B cell (primary cell): ENCODE data around the gene TF. TPM values are rescaled to one million over a fixed set of nuclear protein-coding genes. Genes with fewer than 3 reads are reported as not detected.

Experiments used
- ATAC-seq: fragments of 200-7000 bp; cut with Tn5 transposase; one replicate; pipeline ENCODE4 v1.10.0; 2021; ENCODE audit warnings: low read depth, mild to moderate bottlenecking, moderate number of reproducible peaks, moderate library complexity
- CTCF ChIA-PET: fragments of 350-600 bp; sonication (Branson Sonifier 250); formaldehyde crosslinking; loops from one replicate; lab custom pipeline; 2021; ENCODE audit warnings: antibody characterized with exemption, inconsistent platforms; lab: Charles Lee
- POLR2A ChIA-PET: fragments of 350-600 bp; sonication (Branson Sonifier 250); formaldehyde crosslinking; loops from one replicate; lab custom pipeline; 2021; ENCODE audit warnings: antibody characterized with exemption; lab: Charles Lee
- DNase-seq: peaks from one replicate; pipeline ENCODE4 v3.0.0; 2013
- H2AFZ ChIP-seq: 2 replicates; pipeline ENCODE4 v1.6.1; 2012; ENCODE audit warnings: mild to moderate bottlenecking, low read depth, low read length; ENCODE audit not compliant: insufficient read depth, poor library complexity, severe bottlenecking
- H3K27ac ChIP-seq, 2 donors: 1 replicate in 1 of 2; 2 replicates in 1 of 2; pipeline ENCODE4 v1.5.1; 2012 to 2013; ENCODE audit warnings: low read length in 2 of 2, mild to moderate bottlenecking in 2 of 2, moderate library complexity in 1 of 2
- H3K27me3 ChIP-seq, 4 experiments: fragments of 200-600 bp in 1 of 4; sonication (generic) in 1 of 4; replicated peaks in 1 of 4; 1 replicate in 2 of 4; 2 replicates in 2 of 4; pipeline versions ENCODE4 v1.6.1 to v1.7.0; 2013 to 2016; ENCODE audit warnings: low read length in 3 of 4, mild to moderate bottlenecking in 2 of 4, mixed read lengths in 1 of 4, moderate library complexity in 1 of 4; ENCODE audit not compliant: insufficient read depth in 4 of 4, control insufficient read depth in 3 of 4; ENCODE audit errors: control extremely low read depth in 1 of 4
- H3K36me3 ChIP-seq, 2 experiments: replicated peaks in 1 of 2; 1 replicate in 1 of 2; 2 replicates in 1 of 2; pipeline versions ENCODE4 v1.6.1 to v1.7.1; 2013; ENCODE audit warnings: low read length in 1 of 2; ENCODE audit not compliant: insufficient read depth in 2 of 2, control insufficient read depth in 1 of 2; ENCODE audit errors: control extremely low read depth in 1 of 2, extremely low read depth in 1 of 2
- H3K4me1 ChIP-seq, 2 donors: fragments of 200-600 bp in 1 of 2; sonication (generic) in 1 of 2; 1 replicate in 1 of 2; 2 replicates in 1 of 2; pipeline versions ENCODE4 v1.5.1 to v1.6.1; 2013 to 2017; ENCODE audit warnings: low read length in 2 of 2; ENCODE audit not compliant: control insufficient read depth in 2 of 2, insufficient read depth in 2 of 2
- H3K4me2 ChIP-seq: replicated peaks from 2 replicates; pipeline ENCODE3; 2012; ENCODE audit warnings: mild to moderate bottlenecking, low read depth, low read length; ENCODE audit not compliant: poor library complexity, severe bottlenecking
- H3K4me3 ChIP-seq, 5 experiments: fragments of 200-600 bp in 1 of 5; sonication (generic) in 1 of 5; 1 replicate in 3 of 5; 2 replicates in 2 of 5; pipeline versions ENCODE4 v1.5.1 to v1.7.0; 2011 to 2016; ENCODE audit warnings: low read length in 4 of 5, mild to moderate bottlenecking in 4 of 5, low read depth in 2 of 5, control low read depth in 1 of 5, moderate library complexity in 1 of 5; ENCODE audit not compliant: insufficient read depth in 1 of 5; ENCODE audit errors: control extremely low read depth in 1 of 5, extremely low read depth in 1 of 5
- H3K79me2 ChIP-seq: fragments of 200-600 bp; sonication (generic); one replicate; pipeline ENCODE4 v1.6.0; 2016; ENCODE audit warnings: low read length; ENCODE audit not compliant: control insufficient read depth, insufficient read depth
- H3K9ac ChIP-seq: fragments of 200-600 bp; sonication (generic); 2 replicates; pipeline ENCODE4 v1.6.1; 2017; ENCODE audit warnings: mild to moderate bottlenecking, low read length, moderate library complexity
- H3K9me3 ChIP-seq, 3 donors: one replicate each; pipeline versions ENCODE4 v1.6.1 to v1.7.1; 2013; ENCODE audit warnings: low read length in 2 of 3; ENCODE audit not compliant: control insufficient read depth in 2 of 3, insufficient read depth in 1 of 3; ENCODE audit errors: control extremely low read depth in 1 of 3
- H4K20me1 ChIP-seq: 2 replicates; pipeline ENCODE4 v1.6.0; 2012; ENCODE audit warnings: mild to moderate bottlenecking, low read length; ENCODE audit not compliant: insufficient read depth, control insufficient read depth, poor library complexity, severe bottlenecking
- H3K27ac Mint-ChIP-seq: one replicate; pipeline ENCODE4 v1.8.0; 2021; ENCODE audit warnings: mixed read lengths
- H3K27me3 Mint-ChIP-seq: one replicate; pipeline ENCODE4 v1.8.0; 2021; ENCODE audit warnings: mixed read lengths
- H3K4me1 Mint-ChIP-seq: one replicate; pipeline ENCODE4 v1.8.0; 2021; ENCODE audit warnings: mixed read lengths
- H3K4me3 Mint-ChIP-seq: one replicate; pipeline ENCODE4 v1.8.0; 2021; ENCODE audit warnings: mixed read lengths
- H3K9me3 Mint-ChIP-seq: one replicate; pipeline ENCODE4 v1.8.0; 2022; ENCODE audit warnings: mixed read lengths; ENCODE audit not compliant: insufficient read depth
- CTCF ChIP-seq: fragments of 200-600 bp; IDR thresholded peaks from one replicate; pipeline ENCODE4 v1.8.0; 2022; ENCODE audit warnings: antibody characterized with exemption, mild to moderate bottlenecking
- EZH2 ChIP-seq: IDR thresholded peaks from 2 replicates; pipeline ENCODE4 v1.6.1; 2012; ENCODE audit warnings: borderline replicate concordance, low read depth, mild to moderate bottlenecking, moderate library complexity, low read length; ENCODE audit not compliant: insufficient read depth, poor library complexity, severe bottlenecking
- WGBS: methylation state at CpG from one replicate; pipeline ENCODE4 v1.1.5; 2013; ENCODE audit warnings: missing lambda C conversion rate; ENCODE audit not compliant: insufficient coverage; 5-methylcytosine and 5-hydroxymethylcytosine counted together
- intact Hi-C: fragments of 100-400 bp; cut with micrococcal nuclease; formaldehyde crosslinking; loops from one replicate; pipeline ENCODE4 v1.10.0; 2022
- polyA plus RNA-seq: library from polyadenylated mRNA; depleted of rRNA; stranded (reverse); fragments of >200 nt; gene quantifications from 2 replicates; pipeline ENCODE4 v1.2.3, GENCODE V29; 2012
- total RNA-seq, 2 donors: library from RNA; stranded (reverse); fragments of 120-200 nt in 1 of 2; gene quantifications; 1 replicate in 1 of 2; 2 replicates in 1 of 2; pipeline versions ENCODE4 v1.2.3 to v1.2.4, GENCODE V29; 2013 to 2022

The TF gene
- total and polyA plus RNA-seq, 2 donors (not counting 1 experiment from before 2014, with no cell fraction given) = 0.27 to 0.37 TPM

- DNase-seq (no peak), ATAC-seq (no peak)
- ChIA-PET POLR2A (no interaction called here), CTCF (no interaction called here)
- no peaks in the 10 kb centered on the region for H4K20me1 ChIP-seq
- no peaks in the 10 kb centered on the region for H3K79me2 ChIP-seq
- no peaks in the 10 kb centered on the region for H3K9me3 Mint-ChIP-seq
- no peak overlapping the region for H3K4me3 Mint-ChIP-seq
- 84% methylated on average over 3 of the region's 6 CpGs for WGBS
- no peak overlapping the region for H3K4me3 ChIP-seq
- H3K9ac ChIP-seq = no peak overlapping the region
- no peaks in the 10 kb centered on the region for H3K36me3 ChIP-seq
- no peaks in the 10 kb centered on the region for H3K4me1 ChIP-seq
- no peak overlapping the region for H2AFZ ChIP-seq
- H3K4me1 Mint-ChIP-seq = no peaks in the 10 kb centered on the region
- H3K9me3 ChIP-seq = no peaks in the 10 kb centered on the region
- no peak overlapping the region for H3K27ac ChIP-seq
- H3K27me3 Mint-ChIP-seq = peaks cover 21% of the 10 kb centered on the region
- no peak overlapping the region for H3K27ac Mint-ChIP-seq
- intact Hi-C loops = no loop called here
- no peak for TF ChIP-seq CTCF
- no peak overlapping the region for H3K4me2 ChIP-seq
- peaks cover 0 to 4% (median 2%) of the 10 kb centered on the region in 4 experiments for H3K27me3 ChIP-seq
Observed at GRCh38 chr3:133763797-133764683, 17.8 kb downstream of the TF start.

GRCh38 chr3:133765256-133765655 lies 19.1 kb downstream of the TF start:
- ATAC-seq (no peak), DNase-seq (no peak)
- H3K4me1 ChIP-seq = no peaks in the 10 kb centered on the region
- peaks cover 0 to 4% (median 2%) of the 10 kb centered on the region in 4 experiments for H3K27me3 ChIP-seq
- Mint-ChIP-seq H3K27ac (no peak overlapping the region), H3K9me3 (no peaks in the 10 kb centered on the region), H3K27me3 (peaks cover 22% of the 10 kb centered on the region), H3K4me1 (no peaks in the 10 kb centered on the region), H3K4me3 (no peak overlapping the region)
- POLR2A ChIA-PET = no interaction called here
- H3K79me2 ChIP-seq = no peaks in the 10 kb centered on the region
- no peak overlapping the region for H3K4me3 ChIP-seq
- no peak overlapping the region for H3K27ac ChIP-seq
- CTCF ChIA-PET = no interaction called here
- H3K4me2 ChIP-seq = no peak overlapping the region
- TF ChIP-seq EZH2 (no peak), CTCF (no peak)
- H3K36me3 ChIP-seq = no peaks in the 10 kb centered on the region
- intact Hi-C loops = no loop called here
- H3K9me3 ChIP-seq = no peaks in the 10 kb centered on the region
- H4K20me1 ChIP-seq = no peaks in the 10 kb centered on the region
- H3K9ac ChIP-seq = no peak overlapping the region
- H2AFZ ChIP-seq = no peak overlapping the region
